Prostate gland (tissue), 2 donors: ENCODE results near the gene ZNF322. TPM values are rescaled to one million over a fixed set of nuclear protein-coding genes. Genes with fewer than 3 reads are reported as not detected.
A peak's percentile ranks its signal among the peaks of the same experiment; 100 is the strongest.

ENCODE experiments used
- DNase-seq: peaks from one replicate; pipeline ENCODE4 v3.0.0-alpha.2; 2019; ENCODE audit warnings: low spot score
- H3K27ac ChIP-seq, 2 donors: fragments of 200-600 bp; sonication (generic); 2 replicates each; pipeline ENCODE4 v1.5.1; 2017 to 2019
- H3K27me3 ChIP-seq: fragments of 200-600 bp; sonication (generic); replicated peaks from 2 replicates; pipeline ENCODE4 v1.5.1; 2019; ENCODE audit not compliant: insufficient read depth
- H3K36me3 ChIP-seq, 2 donors: fragments of 200-600 bp; sonication (generic); 1 replicate in 1 of 2; 2 replicates in 1 of 2; pipeline versions ENCODE4 v1.5.1 to v1.8.1; 2017 to 2019
- H3K4me1 ChIP-seq: fragments of 200-600 bp; sonication (generic); replicated peaks from 2 replicates; pipeline ENCODE4 v1.5.1; 2019
- H3K4me3 ChIP-seq, 2 donors: fragments of 200-600 bp; sonication (generic); 2 replicates each; pipeline ENCODE4 v1.5.1; 2017 to 2019
- H3K9me3 ChIP-seq: fragments of 200-600 bp; sonication (generic); 2 replicates; pipeline ENCODE4 v1.5.1; 2017
- POLR2A ChIP-seq: fragments of 450-650 bp; IDR thresholded peaks from one replicate; pipeline ENCODE4 v1.6.1; 2016; ENCODE audit warnings: antibody characterized with exemption, mild to moderate bottlenecking
- POLR2AphosphoS5 ChIP-seq: sonication (generic); formaldehyde crosslinking; IDR thresholded peaks from one replicate; pipeline ENCODE4 v1.6.1; 2017; ENCODE audit warnings: antibody characterized with exemption
- WGBS: methylation state at CpG from one replicate; pipeline ENCODE4 v1.1.5; 2018; 5-methylcytosine and 5-hydroxymethylcytosine counted together
- intact Hi-C: fragments of 100-400 bp; cut with DNase I; formaldehyde crosslinking; loops from one replicate; pipeline ENCODE4 v1.14.2; 2022
- total RNA-seq, 2 donors: library from RNA; depleted of rRNA; stranded (reverse); fragments of >200 nt; gene quantifications; one replicate each; pipeline ENCODE4 v1.1.0, GENCODE V29; 2016
- TF ChIP-seq, protein P1 (sequence below), 4 experiments: fragments of 200-600 bp in 2 of 4; fragments of 450-650 bp in 2 of 4; sonication (generic) in 2 of 4; IDR thresholded peaks; 1 replicate in 3 of 4; 2 replicates in 1 of 4; pipeline ENCODE4 v1.5.1; 2016 to 2019; ENCODE audit warnings: antibody characterized with exemption in 4 of 4, mild to moderate bottlenecking in 2 of 4, moderate library complexity in 2 of 4

The ZNF322 gene
- total RNA-seq, 2 donors from 2014 or later: 25.2 to 31.7 TPM

DNA sequence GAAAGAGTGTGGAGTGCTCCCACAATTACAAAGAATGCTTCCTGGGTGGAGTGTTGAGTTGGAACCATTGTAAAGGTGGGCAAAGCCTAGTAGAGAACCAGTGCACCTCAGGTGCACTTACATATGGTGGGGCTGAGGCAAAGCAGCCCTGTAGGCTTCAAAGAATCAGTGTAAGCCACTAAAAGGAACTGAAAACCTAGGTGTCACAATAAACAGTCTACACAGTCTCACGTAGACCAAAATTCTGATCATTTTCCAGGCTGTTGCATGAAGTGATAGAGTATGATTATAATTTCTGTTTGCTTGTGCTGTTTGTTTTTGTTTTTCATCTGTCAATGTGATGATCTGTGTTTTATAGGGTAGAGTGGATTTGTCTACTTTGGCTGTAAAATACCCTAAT, 60.0 kb downstream of the ZNF322 start:
- Histone ChIP-seq H3K27ac (no peak overlapping the region), H3K36me3 (no peaks in the 10 kb centered on the region), H3K4me1 (peaks cover 7% of the 10 kb centered on the region), H3K4me3 (no peak overlapping the region), H3K27me3 (no peaks in the 10 kb centered on the region), H3K9me3 (no peaks in the 10 kb centered on the region)
- WGBS: 65% methylated on average over 1 of the region's 1 CpG
- no peak for TF ChIP-seq POLR2A
- TF ChIP-seq, protein P1, sequence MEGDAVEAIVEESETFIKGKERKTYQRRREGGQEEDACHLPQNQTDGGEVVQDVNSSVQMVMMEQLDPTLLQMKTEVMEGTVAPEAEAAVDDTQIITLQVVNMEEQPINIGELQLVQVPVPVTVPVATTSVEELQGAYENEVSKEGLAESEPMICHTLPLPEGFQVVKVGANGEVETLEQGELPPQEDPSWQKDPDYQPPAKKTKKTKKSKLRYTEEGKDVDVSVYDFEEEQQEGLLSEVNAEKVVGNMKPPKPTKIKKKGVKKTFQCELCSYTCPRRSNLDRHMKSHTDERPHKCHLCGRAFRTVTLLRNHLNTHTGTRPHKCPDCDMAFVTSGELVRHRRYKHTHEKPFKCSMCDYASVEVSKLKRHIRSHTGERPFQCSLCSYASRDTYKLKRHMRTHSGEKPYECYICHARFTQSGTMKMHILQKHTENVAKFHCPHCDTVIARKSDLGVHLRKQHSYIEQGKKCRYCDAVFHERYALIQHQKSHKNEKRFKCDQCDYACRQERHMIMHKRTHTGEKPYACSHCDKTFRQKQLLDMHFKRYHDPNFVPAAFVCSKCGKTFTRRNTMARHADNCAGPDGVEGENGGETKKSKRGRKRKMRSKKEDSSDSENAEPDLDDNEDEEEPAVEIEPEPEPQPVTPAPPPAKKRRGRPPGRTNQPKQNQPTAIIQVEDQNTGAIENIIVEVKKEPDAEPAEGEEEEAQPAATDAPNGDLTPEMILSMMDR (IDR thresholded peaks at IDR 0.05): no peak
- TF ChIP-seq POLR2AphosphoS5: no peak
- intact Hi-C loops: no loop called here
- no peak for DNase-seq

DNA sequence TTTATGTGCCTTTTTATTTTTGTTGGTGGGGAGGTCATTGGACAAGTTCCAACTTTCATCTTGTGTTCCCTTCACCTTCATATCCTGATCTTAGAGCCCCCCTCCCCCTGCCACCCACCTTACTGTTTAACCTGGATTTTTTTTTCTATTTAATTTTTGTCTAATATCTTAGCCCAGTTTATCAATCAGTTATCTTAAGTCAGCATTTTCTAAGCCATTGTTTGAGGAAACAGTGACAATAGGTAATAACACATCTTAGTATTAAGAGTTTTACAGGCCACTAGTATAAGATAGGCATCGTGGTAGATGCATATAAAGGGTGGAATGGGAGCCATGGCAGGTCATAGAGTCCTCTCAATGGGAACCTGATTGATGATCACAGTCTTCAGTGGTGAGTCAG, 60.4 kb downstream of the ZNF322 start:
- intact Hi-C loops: no loop called here

DNA sequence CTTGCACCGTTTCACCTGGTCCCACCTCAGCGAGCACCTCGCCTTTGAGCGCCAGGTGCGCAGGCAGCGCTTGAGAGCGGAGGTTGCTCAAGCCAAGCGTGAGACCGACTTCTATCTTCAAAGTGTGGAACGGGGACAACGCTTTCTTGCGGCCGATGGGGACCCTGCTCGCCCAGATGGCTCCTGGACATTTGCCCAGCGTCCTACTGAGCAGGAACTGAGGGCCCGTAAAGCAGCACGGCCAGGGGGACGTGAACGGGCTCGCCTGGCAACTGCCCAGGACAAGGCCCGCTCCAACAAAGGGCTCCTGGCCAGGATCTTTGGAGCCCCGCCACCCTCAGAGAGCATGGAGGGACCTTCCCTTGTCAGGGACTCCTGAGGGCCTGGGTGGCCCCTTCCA, 61.3 kb downstream of the ZNF322 start:
- H3K4me1 ChIP-seq: peaks cover 7% of the 10 kb centered on the region
- WGBS: 77% methylated on average over 21 of the region's 22 CpGs

More for the DNA sequence above, 60.4 kb downstream of the ZNF322 start:
- DNase-seq: no peak
- H3K27ac ChIP-seq: no peak overlapping the region
- TF ChIP-seq, protein P1 (IDR thresholded peaks at IDR 0.05): no peak
- no peak for TF ChIP-seq POLR2A
- no peak for TF ChIP-seq POLR2AphosphoS5
- H3K27me3 ChIP-seq: no peaks in the 10 kb centered on the region
- 73% methylated on average over 1 of the region's 1 CpG for WGBS
- no peak overlapping the region for H3K4me3 ChIP-seq
- H3K4me1 ChIP-seq: peaks cover 7% of the 10 kb centered on the region
- H3K9me3 ChIP-seq: no peaks in the 10 kb centered on the region
- no peaks in the 10 kb centered on the region for H3K36me3 ChIP-seq

DNA sequence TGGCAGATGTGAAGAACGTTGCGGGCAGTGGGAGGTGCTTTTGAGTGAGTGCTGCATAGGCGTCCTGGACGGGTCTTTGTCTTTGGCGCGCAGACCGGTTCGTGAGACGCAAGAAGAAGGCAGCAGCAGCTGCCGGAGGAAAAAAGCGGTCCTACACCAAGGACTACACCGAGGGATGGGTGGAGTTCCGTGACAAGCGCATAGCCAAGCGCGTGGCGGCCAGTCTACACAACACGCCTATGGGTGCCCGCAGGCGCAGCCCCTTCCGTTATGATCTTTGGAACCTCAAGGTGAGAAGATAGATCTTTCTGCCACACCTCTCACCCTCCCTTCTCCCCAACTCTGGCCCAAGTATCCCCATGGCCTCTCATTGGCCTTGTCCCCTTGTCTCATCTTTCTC, 61.7 kb downstream of the ZNF322 start:
- H3K9me3 ChIP-seq: no peaks in the 10 kb centered on the region
- TF ChIP-seq, protein P1 (IDR thresholded peaks at IDR 0.05): no peak
- no peak for TF ChIP-seq POLR2AphosphoS5
- TF ChIP-seq POLR2A: no peak
- no peaks in the 10 kb centered on the region for H3K36me3 ChIP-seq
- peak overlapping the region; percentile 77 to 93 for H3K4me3 ChIP-seq
- no peaks in the 10 kb centered on the region for H3K27me3 ChIP-seq
- WGBS: 67% methylated on average over 21 of the region's 21 CpGs
- H3K27ac ChIP-seq: no peak overlapping the region
- H3K4me1 ChIP-seq: peaks cover 7% of the 10 kb centered on the region
- intact Hi-C loops: no loop called here
- no peak for DNase-seq

More for the DNA sequence above, 61.3 kb downstream of the ZNF322 start:
- TF ChIP-seq, protein P1 (IDR thresholded peaks at IDR 0.05): no peak
- TF ChIP-seq POLR2A (no peak), POLR2AphosphoS5 (no peak)
- H3K36me3 ChIP-seq: no peaks in the 10 kb centered on the region
- intact Hi-C loops: no loop called here
- peak overlapping the region in 1 of 2 donors; percentile 93 for H3K4me3 ChIP-seq
- no peaks in the 10 kb centered on the region for H3K9me3 ChIP-seq
- DNase-seq: no peak
- no peaks in the 10 kb centered on the region for H3K27me3 ChIP-seq
- no peak overlapping the region for H3K27ac ChIP-seq

DNA sequence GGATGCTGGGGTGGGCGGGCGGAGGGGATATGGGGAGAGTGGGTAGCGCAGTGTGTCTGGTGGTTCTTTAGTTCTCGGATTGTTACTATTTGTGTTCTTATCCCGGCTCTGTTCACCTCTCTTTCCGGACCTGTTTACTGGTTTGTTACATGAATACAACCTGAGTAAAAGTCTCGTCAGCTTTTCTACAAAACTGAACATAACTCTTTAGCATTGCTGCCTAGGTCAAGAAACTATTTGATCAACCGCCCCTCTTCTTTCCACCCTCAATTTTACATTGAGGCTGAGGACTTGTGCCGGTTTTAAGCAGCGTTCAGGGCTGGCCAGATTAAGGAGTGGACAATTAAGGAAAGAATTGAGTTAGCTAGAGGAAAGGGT, 62.2 kb downstream of the ZNF322 start:
- 1% methylated on average over 10 of the region's 10 CpGs for WGBS
- H3K9me3 ChIP-seq: no peaks in the 10 kb centered on the region
- H3K27me3 ChIP-seq: no peaks in the 10 kb centered on the region
- DNase-seq: no peak
- peak overlapping the region; percentile 84 to 86 for H3K27ac ChIP-seq
- H3K4me3 ChIP-seq: peak overlapping the region; percentile 77 to 93
- TF ChIP-seq POLR2AphosphoS5 (no peak), POLR2A (no peak)
- TF ChIP-seq, protein P1 (IDR thresholded peaks at IDR 0.05): no peak
- intact Hi-C loops: no loop called here
- no peaks in the 10 kb centered on the region for H3K36me3 ChIP-seq
- H3K4me1 ChIP-seq: peaks cover 7% of the 10 kb centered on the region
